CD8-positive, alpha-beta memory T cell (primary cell): ENCODE results near the gene EHD1. TPM values are rescaled to one million over a fixed set of nuclear protein-coding genes. Genes with fewer than 3 reads are reported as not detected.

Experiments used
- CTCF ChIA-PET: fragments of 350-600 bp; sonication (Branson Sonifier 250); formaldehyde crosslinking; loops from one replicate; lab custom pipeline; 2021; ENCODE audit warnings: antibody characterized with exemption; lab: Charles Lee
- POLR2A ChIA-PET: fragments of 350-600 bp; sonication (Branson Sonifier 250); formaldehyde crosslinking; loops from one replicate; lab custom pipeline; 2021; ENCODE audit warnings: antibody characterized with exemption; lab: Charles Lee
- DNase-seq, 5 donors: peaks; one replicate each; pipeline versions ENCODE4 v3.0.0 to v3.0.0-alpha.2; 2020 to 2022; ENCODE audit warnings: mixed read lengths in 1 of 5
- H3K27ac ChIP-seq: one replicate; pipeline ENCODE4 v1.7.0; 2013; ENCODE audit warnings: low read depth, mild to moderate bottlenecking, low read length, moderate library complexity
- H3K27me3 ChIP-seq: 2 replicates; pipeline ENCODE4 v1.7.0; 2013; ENCODE audit warnings: low read length, mild to moderate bottlenecking; ENCODE audit not compliant: insufficient read depth, poor library complexity, severe bottlenecking
- H3K36me3 ChIP-seq: 2 replicates; pipeline ENCODE4 v1.7.0; 2013; ENCODE audit warnings: mild to moderate bottlenecking, low read length, moderate library complexity; ENCODE audit not compliant: insufficient read depth
- H3K4me1 ChIP-seq: 2 replicates; pipeline ENCODE4 v1.7.0; 2013; ENCODE audit warnings: mild to moderate bottlenecking, low read length, moderate library complexity; ENCODE audit not compliant: insufficient read depth
- H3K4me3 ChIP-seq: 2 replicates; pipeline ENCODE4 v1.7.0; 2013; ENCODE audit warnings: mild to moderate bottlenecking, low read length
- H3K9me3 ChIP-seq: 2 replicates; pipeline ENCODE4 v1.7.0; 2013; ENCODE audit warnings: mild to moderate bottlenecking, low read length
- H3K27ac Mint-ChIP-seq, 8 donors: one replicate each; pipeline ENCODE4 v1.8.0; 2020 to 2021; ENCODE audit warnings: mixed read lengths in 8 of 8, mild to moderate bottlenecking in 6 of 8, inconsistent platforms in 3 of 8, moderate library complexity in 3 of 8
- H3K27me3 Mint-ChIP-seq, 2 donors: one replicate each; pipeline ENCODE4 v1.8.0; 2020 to 2021; ENCODE audit warnings: mixed read lengths in 2 of 2, mild to moderate bottlenecking in 1 of 2, moderate library complexity in 1 of 2
- H3K36me3 Mint-ChIP-seq, 3 donors: one replicate each; pipeline ENCODE4 v1.8.0; 2020 to 2021; ENCODE audit warnings: mixed read lengths in 3 of 3, inconsistent platforms in 1 of 3, mild to moderate bottlenecking in 1 of 3
- H3K4me1 Mint-ChIP-seq, 3 donors: one replicate each; pipeline ENCODE4 v1.8.0; 2020 to 2021; ENCODE audit warnings: mixed read lengths in 3 of 3, inconsistent platforms in 1 of 3, mild to moderate bottlenecking in 1 of 3
- H3K4me3 Mint-ChIP-seq, 7 donors: one replicate each; pipeline ENCODE4 v1.8.0; 2020 to 2021; ENCODE audit warnings: mixed read lengths in 7 of 7, mild to moderate bottlenecking in 6 of 7, moderate library complexity in 4 of 7, inconsistent platforms in 2 of 7
- H3K9me3 Mint-ChIP-seq, 5 donors: one replicate each; pipeline ENCODE4 v1.8.0; 2020 to 2022; ENCODE audit warnings: mixed read lengths in 5 of 5, mild to moderate bottlenecking in 3 of 5, moderate library complexity in 2 of 5, inconsistent platforms in 1 of 5
- polyA plus RNA-seq: library from polyadenylated mRNA; unstranded; fragments of 300-500 nt; fragmentation: Illumina TruSeq; gene quantifications from one replicate; pipeline ENCODE4 v1.2.3, GENCODE V29; 2021
- total RNA-seq, 2 experiments: library from RNA; stranded (reverse); gene quantifications; one replicate each; pipeline ENCODE4 v1.2.3, GENCODE V29; 2021

Gene EHD1
- total and polyA plus RNA-seq, 3 experiments from 2014 or later: 102 to 258 (median 110) TPM

- peaks cover 0 to 5% (median 2%) of the 10 kb centered on the region in 3 donors for H3K4me1 Mint-ChIP-seq
- Histone ChIP-seq H3K27me3 (no peaks in the 10 kb centered on the region), H3K4me1 (peaks cover 5% of the 10 kb centered on the region), H3K27ac (no peak overlapping the region), H3K36me3 (peaks cover 12% of the 10 kb centered on the region), H3K9me3 (no peaks in the 10 kb centered on the region), H3K4me3 (no peak overlapping the region)
- peaks cover 0 to 33% (median 0%) of the 10 kb centered on the region in 3 donors for H3K36me3 Mint-ChIP-seq
- no peaks in the 10 kb centered on the region for H3K9me3 Mint-ChIP-seq
- no peak for DNase-seq
- no peak overlapping the region for H3K27ac Mint-ChIP-seq
- POLR2A ChIA-PET: interaction anchor here (0.6 to 2.1 kb wide), 7 partner anchors 15 to 132 kb away, joined by 3 to 19 read pairs (median 3); partner anchors contain the start of gene EHD1
- no peak overlapping the region for H3K4me3 Mint-ChIP-seq
- CTCF ChIA-PET: interaction anchor here (0.6 to 29.6 kb wide), 16 partner anchors 8 to 443 kb away, joined by 3 to 1256 read pairs (median 6); partner anchors contain the start of genes CDC42BPG and EHD1
- H3K27me3 Mint-ChIP-seq: no peaks in the 10 kb centered on the region
Observed at GRCh38 chr11:64893194-64894069, 15.0 kb upstream of the EHD1 start.

- Histone ChIP-seq H3K9me3 (no peaks in the 10 kb centered on the region), H3K4me1 (peaks cover 11% of the 10 kb centered on the region), H3K27me3 (no peaks in the 10 kb centered on the region), H3K4me3 (no peak overlapping the region), H3K36me3 (peaks cover 6% of the 10 kb centered on the region), H3K27ac (no peak overlapping the region)
- Mint-ChIP-seq H3K27ac (no peak overlapping the region), H3K27me3 (no peaks in the 10 kb centered on the region), H3K36me3 (peaks cover 0 to 27% (median 0%) of the 10 kb centered on the region in 3 donors), H3K4me3 (no peak overlapping the region), H3K4me1 (peaks cover 5 to 11% (median 7%) of the 10 kb centered on the region in 3 donors), H3K9me3 (no peaks in the 10 kb centered on the region)
- POLR2A ChIA-PET: interaction anchor here (0.6 kb wide), 2 partner anchors 15 to 132 kb away, joined by 3 to 9 read pairs; no protein-coding TSS in a partner anchor
- DNase-seq: no peak
- CTCF ChIA-PET: interaction anchor here (1.1 to 29.6 kb wide), 4 partner anchors 13 to 104 kb away, joined by 3 to 1256 read pairs (median 26); partner anchors contain the start of genes CDC42BPG and EHD1
Observed at GRCh38 chr11:64892838-64893193, 14.4 kb upstream of the EHD1 start.

GRCh38 chr11:64892411-64892831 lies 14.0 kb upstream of the EHD1 start:
- Mint-ChIP-seq H3K36me3 (peaks cover 0 to 24% (median 0%) of the 10 kb centered on the region in 3 donors), H3K27me3 (no peaks in the 10 kb centered on the region), H3K4me1 (peaks cover 8 to 13% (median 9%) of the 10 kb centered on the region in 3 donors), H3K9me3 (no peaks in the 10 kb centered on the region), H3K4me3 (no peak overlapping the region), H3K27ac (peak overlapping the region in 2 of 8 donors; percentile 56 to 80)
- Histone ChIP-seq H3K27me3 (no peaks in the 10 kb centered on the region), H3K27ac (no peak overlapping the region), H3K4me3 (no peak overlapping the region), H3K9me3 (no peaks in the 10 kb centered on the region), H3K36me3 (peaks cover 2% of the 10 kb centered on the region), H3K4me1 (peaks cover 15% of the 10 kb centered on the region)
- CTCF ChIA-PET: interaction anchor here (0.7 to 29.6 kb wide), 4 partner anchors 12 to 58 kb away, joined by 3 to 1256 read pairs (median 26); partner anchors contain the start of genes CDC42BPG and EHD1
- DNase-seq: no peak
- POLR2A ChIA-PET: interaction anchor here (0.6 kb wide), 2 partner anchors 14 to 133 kb away, joined by 3 to 9 read pairs; no protein-coding TSS in a partner anchor

- Histone ChIP-seq H3K36me3 (no peaks in the 10 kb centered on the region), H3K9me3 (no peaks in the 10 kb centered on the region), H3K4me3 (no peak overlapping the region), H3K27ac (no peak overlapping the region), H3K4me1 (peaks cover 17% of the 10 kb centered on the region), H3K27me3 (no peaks in the 10 kb centered on the region)
- H3K27ac Mint-ChIP-seq: peak overlapping the region in 2 of 8 donors; percentile 56 to 80
- no peaks in the 10 kb centered on the region for H3K9me3 Mint-ChIP-seq
- peaks cover 0 to 18% (median 0%) of the 10 kb centered on the region in 3 donors for H3K36me3 Mint-ChIP-seq
- no peak for DNase-seq
- ChIA-PET CTCF (interaction anchor here (0.7 to 29.6 kb wide), 4 partner anchors 12 to 57 kb away, joined by 3 to 1256 read pairs (median 26); partner anchors contain the start of genes CDC42BPG and EHD1), POLR2A (no interaction called here)
- H3K27me3 Mint-ChIP-seq: no peaks in the 10 kb centered on the region
- peak overlapping the region in 1 of 7 donors; percentile 49 for H3K4me3 Mint-ChIP-seq
- H3K4me1 Mint-ChIP-seq: peaks cover 11 to 16% (median 12%) of the 10 kb centered on the region in 3 donors
Observed at GRCh38 chr11:64891880-64892279, 13.5 kb upstream of the EHD1 start.

- no peaks in the 10 kb centered on the region for H3K27me3 Mint-ChIP-seq
- no peak overlapping the region for H3K27ac ChIP-seq
- H3K9me3 Mint-ChIP-seq: no peaks in the 10 kb centered on the region
- peaks cover 0 to 14% (median 0%) of the 10 kb centered on the region in 3 donors for H3K36me3 Mint-ChIP-seq
- H3K9me3 ChIP-seq: no peaks in the 10 kb centered on the region
- no peak for DNase-seq
- POLR2A ChIA-PET: no interaction called here
- peaks cover 17% of the 10 kb centered on the region for H3K4me1 ChIP-seq
- no peak overlapping the region for H3K4me3 ChIP-seq
- peak overlapping the region in 1 of 8 donors; percentile 56 for H3K27ac Mint-ChIP-seq
- H3K4me3 Mint-ChIP-seq: no peak overlapping the region
- peaks cover 11 to 16% (median 12%) of the 10 kb centered on the region in 3 donors for H3K4me1 Mint-ChIP-seq
- no peaks in the 10 kb centered on the region for H3K36me3 ChIP-seq
- CTCF ChIA-PET: interaction anchor here (0.7 to 29.6 kb wide), 5 partner anchors 11 to 57 kb away, joined by 3 to 1256 read pairs (median 7); partner anchors contain the start of genes CDC42BPG and EHD1
- H3K27me3 ChIP-seq: no peaks in the 10 kb centered on the region
Observed at GRCh38 chr11:64891215-64891848, 12.9 kb upstream of the EHD1 start.

GRCh38 chr11:64890522-64890939 lies 12.1 kb upstream of the EHD1 start:
- Mint-ChIP-seq H3K27me3 (no peaks in the 10 kb centered on the region), H3K9me3 (no peaks in the 10 kb centered on the region), H3K4me3 (peak overlapping the region in 2 of 7 donors; percentile 5 to 42), H3K27ac (no peak overlapping the region), H3K36me3 (peaks cover 0 to 6% (median 0%) of the 10 kb centered on the region in 3 donors), H3K4me1 (peaks cover 17 to 24% (median 18%) of the 10 kb centered on the region in 3 donors)
- DNase-seq: no peak
- Histone ChIP-seq H3K36me3 (no peaks in the 10 kb centered on the region), H3K4me1 (peaks cover 22% of the 10 kb centered on the region), H3K9me3 (no peaks in the 10 kb centered on the region), H3K27ac (no peak overlapping the region), H3K27me3 (no peaks in the 10 kb centered on the region), H3K4me3 (no peak overlapping the region)
- CTCF ChIA-PET: interaction anchor here (1.8 to 29.6 kb wide), 2 partner anchors 16 to 36 kb away, joined by 5 to 1256 read pairs; partner anchors contain the start of gene CDC42BPG
- POLR2A ChIA-PET: no interaction called here

- Mint-ChIP-seq H3K4me1 (peaks cover 20 to 31% (median 24%) of the 10 kb centered on the region in 3 donors), H3K4me3 (peak overlapping the region in 1 of 7 donors; percentile 42), H3K36me3 (no peaks in the 10 kb centered on the region), H3K9me3 (no peaks in the 10 kb centered on the region), H3K27me3 (no peaks in the 10 kb centered on the region), H3K27ac (no peak overlapping the region)
- H3K9me3 ChIP-seq: no peaks in the 10 kb centered on the region
- peak overlapping the region; percentile 75 for H3K27ac ChIP-seq
- no peak for DNase-seq
- ChIA-PET POLR2A (interaction anchor here (1.0 to 1.9 kb wide), 3 partner anchors 10 to 35 kb away, joined by 7 to 12 read pairs (median 8); partner anchors contain the start of gene EHD1), CTCF (interaction anchor here (3.3 to 29.6 kb wide), 2 partner anchors 11 to 34 kb away, joined by 24 to 1256 read pairs; partner anchors contain the start of genes CDC42BPG and EHD1)
- no peaks in the 10 kb centered on the region for H3K36me3 ChIP-seq
- H3K27me3 ChIP-seq: no peaks in the 10 kb centered on the region
- no peak overlapping the region for H3K4me3 ChIP-seq
- peaks cover 29% of the 10 kb centered on the region for H3K4me1 ChIP-seq
Observed at GRCh38 chr11:64888729-64889511, 10.5 kb upstream of the EHD1 start.
